Measurements from ENCODE around the gene TTC36.

DNA sequence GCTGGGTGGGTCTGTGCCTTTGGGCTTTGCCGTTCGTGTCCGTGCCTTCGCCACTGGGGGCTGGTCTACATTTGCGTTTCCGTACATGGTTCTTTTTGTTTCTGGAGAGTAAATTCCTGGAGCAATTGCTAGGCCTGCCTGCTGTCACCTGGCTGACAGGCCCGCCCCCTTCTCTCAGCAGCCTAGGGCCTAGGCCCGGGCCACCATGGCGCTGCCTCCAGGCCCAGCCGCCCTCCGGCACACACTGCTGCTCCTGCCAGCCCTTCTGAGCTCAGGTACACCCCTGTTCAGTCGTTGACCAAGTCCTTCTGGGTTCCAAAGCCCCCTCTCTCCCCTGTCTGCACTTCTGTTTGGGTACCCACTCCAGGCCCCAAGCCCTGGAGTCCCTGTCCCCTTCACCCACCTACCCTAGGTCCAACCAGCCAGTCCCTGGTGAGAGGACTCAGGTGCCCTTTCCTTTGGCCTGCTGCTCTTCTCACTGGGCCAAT lies 4.4 kb downstream of the TTC36 start:
- TF ChIP-seq, protein P1, sequence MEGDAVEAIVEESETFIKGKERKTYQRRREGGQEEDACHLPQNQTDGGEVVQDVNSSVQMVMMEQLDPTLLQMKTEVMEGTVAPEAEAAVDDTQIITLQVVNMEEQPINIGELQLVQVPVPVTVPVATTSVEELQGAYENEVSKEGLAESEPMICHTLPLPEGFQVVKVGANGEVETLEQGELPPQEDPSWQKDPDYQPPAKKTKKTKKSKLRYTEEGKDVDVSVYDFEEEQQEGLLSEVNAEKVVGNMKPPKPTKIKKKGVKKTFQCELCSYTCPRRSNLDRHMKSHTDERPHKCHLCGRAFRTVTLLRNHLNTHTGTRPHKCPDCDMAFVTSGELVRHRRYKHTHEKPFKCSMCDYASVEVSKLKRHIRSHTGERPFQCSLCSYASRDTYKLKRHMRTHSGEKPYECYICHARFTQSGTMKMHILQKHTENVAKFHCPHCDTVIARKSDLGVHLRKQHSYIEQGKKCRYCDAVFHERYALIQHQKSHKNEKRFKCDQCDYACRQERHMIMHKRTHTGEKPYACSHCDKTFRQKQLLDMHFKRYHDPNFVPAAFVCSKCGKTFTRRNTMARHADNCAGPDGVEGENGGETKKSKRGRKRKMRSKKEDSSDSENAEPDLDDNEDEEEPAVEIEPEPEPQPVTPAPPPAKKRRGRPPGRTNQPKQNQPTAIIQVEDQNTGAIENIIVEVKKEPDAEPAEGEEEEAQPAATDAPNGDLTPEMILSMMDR (IDR thresholded peaks at IDR 0.05; ENCODE audit: low read depth, low read length, poor library complexity, severe bottlenecking): no peak
- TF ChIP-seq EZH2phosphoT487 (IDR thresholded peaks at IDR 0.05; ENCODE audit: borderline replicate concordance, low read length): no peak

Data from DOHH2 (cell line).